NCI-H146 treated with DMSO at 0.1 percent for 48 hours (cell line): ENCODE measurements around the gene MADD.

Source experiments
- DNase-seq: peaks from one replicate; lab custom pipeline; 2025; ENCODE audit not compliant: unreplicated experiment; lab: John Stamatoyannopoulos, UW

MADD gene

DNA sequence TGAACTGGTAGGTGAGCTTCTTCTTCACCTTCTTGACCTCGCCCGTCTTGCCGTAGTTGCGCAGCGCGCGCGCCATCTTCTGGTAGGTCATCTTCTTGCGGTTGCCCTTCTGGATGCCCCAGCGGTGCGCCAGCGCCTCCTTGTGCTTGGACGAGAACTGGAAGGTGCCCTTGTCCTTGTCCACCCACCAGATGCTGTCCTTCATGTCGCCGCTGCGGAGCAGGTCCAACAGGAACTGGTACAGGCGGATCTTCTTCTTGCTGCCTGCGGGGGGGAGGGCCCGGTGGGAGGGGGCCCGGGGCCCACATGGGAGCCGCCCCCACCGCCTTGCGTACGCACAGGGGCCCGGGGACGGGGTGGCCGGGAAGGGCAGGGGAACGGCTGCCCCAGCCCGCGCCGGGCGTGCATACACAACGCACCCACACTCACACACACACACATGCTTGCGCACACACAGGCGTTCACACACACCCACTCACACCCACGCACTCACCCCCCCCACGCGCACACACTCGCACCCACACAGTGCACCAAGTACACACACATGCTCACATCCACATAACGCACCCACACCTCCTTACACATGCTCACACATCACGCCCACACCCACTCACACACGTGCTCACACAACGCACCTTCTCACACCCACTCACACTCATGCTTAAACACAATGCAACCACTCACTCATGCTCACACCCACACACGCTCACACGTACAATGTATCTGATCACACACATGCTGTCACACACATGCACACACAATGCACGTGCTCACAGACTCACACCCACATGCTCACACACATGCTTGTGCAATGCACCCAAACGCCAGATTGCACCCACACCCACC lies 85.6 kb downstream of the MADD start:
- DNase-seq, result peak; percentile 88

DNA sequence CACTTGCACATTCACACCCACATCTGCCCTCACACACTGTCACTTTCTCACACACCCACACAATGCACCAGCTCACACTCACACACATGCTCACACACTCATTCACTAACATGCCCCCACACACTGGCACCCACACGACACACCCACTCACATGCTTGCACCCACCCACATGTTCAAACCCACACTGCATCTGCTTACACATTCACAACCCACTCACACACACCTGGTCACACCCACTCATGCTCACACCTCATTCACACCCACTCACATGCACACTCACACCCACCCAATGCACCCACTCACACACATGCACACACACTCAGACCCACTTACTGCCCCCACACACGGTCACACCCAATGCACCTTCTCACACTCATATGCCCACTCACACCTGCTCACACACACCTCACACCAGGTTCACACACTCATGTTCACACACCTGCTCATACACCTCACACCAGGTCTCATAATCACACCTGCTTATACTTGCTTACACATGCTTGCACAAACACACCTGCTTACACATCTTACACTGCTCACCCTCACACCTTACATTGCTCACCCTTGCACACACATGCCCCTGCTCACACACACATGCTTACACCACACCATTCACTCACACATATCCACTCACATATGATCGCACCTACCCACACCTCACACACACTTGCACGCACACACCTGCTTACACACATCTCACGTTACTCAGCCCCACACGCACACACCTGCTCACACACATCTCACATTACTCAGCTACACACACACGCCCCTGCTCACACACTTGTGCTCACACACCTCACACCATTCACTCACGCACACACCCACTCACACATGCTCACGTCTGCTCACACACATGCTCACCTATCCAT lies 86.4 kb downstream of the MADD start:
- no peak for DNase-seq

DNA sequence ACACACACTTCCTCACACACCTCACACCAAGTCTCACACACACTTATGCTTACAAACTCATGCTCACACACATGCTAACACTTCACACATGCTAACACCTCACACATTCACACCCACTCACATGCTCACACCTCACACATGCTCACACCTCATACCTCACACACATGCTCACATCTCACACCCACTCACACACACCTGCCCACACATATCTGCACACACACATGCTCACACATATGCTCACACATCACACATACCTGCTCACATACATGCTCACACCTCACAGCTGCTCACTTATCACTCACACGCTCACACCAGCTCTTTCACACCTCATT lies 87.0 kb downstream of the MADD start:
- no peak for DNase-seq

DNA sequence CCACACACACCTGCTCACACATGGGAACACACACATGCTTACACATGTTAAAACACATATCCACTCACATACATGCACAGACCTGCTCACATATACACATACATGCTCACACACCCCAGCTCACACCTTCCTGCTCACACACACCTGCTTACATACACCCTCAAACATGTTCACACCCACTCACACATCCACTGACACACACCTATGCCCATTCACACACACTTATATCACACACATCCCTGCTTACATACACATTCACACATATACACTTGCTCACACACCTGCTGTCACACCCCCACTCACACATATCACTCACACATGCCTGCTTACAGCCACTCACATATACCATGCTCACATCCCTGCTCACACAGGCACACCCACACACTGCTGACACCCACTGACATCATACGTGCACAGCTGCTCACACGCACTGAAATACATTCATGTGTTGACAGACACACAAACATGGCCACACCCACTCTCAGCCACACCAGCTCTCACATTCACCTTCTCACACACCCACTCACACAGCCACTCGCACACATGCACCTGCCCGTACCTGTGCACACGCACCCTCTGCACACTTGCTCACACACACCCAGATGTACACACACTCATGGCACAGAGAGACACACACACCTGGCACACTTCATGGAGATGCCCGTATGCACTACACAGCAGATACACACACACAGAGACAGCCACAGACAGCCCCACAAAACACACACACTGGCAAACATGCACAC lies 88.2 kb downstream of the MADD start:
- DNase-seq, result no peak

DNA sequence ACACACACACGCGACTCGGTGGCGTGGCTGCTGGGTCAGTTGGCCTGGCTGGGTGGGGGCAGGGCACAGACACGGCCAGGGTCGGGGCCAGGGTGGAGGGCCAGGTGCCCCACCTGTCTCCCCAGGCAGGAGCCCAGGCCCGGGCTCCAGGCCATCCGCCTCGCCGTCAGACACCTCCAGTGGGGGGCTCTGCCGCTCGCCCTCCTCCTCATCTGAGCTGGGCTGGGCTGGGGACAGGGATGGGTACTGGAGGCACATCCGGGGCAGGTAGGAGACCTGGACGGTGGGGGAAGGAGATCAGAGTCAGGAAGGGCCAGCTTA lies 88.8 kb downstream of the MADD start:
- no peak for DNase-seq

GRCh38 chr11:47359162-47359561 lies 89.2 kb downstream of the MADD start:
- DNase-seq, result no peak

DNA sequence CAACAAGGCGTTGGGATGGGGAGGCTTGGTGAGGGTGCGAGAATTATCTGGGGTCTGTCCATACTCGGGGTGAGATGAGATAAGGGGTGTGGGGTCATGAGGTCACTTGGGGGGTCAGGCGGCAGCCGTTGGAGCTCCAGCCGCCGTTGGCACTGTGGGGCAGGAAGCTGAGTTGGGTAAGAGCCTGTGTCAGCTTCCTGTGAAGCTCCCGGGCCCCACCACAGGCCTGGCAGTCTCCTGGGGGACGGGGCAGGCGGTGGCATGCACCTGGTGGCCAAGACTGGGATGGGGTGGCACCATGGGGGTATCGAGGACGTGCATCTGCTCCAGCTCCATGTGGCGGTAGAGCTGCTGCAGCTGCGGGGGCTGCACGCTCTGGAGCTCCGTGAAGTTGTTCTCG lies 89.7 kb downstream of the MADD start:
- DNase-seq, result no peak

DNA sequence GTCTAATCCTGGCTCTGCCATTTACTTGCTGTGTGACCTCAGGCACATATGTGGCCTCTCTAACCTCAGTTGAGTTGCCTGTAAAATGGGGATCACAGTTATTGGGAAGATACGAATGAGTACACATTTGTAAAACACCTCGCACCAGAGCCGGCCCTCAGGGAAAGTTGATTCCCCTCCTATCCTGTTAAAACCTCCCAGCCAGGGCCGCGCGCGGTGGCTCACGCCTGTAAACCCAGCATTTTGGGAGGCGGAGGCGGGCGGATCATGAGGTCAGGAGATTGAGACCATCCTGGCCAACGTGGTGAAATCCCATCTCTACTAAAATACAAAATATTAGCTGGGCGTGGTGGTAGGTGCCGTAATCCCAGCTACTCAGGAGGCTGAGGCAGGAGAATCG lies 90.4 kb downstream of the MADD start:
- no peak for DNase-seq

- no peak for DNase-seq
Observed at GRCh38 chr11:47361419-47361818, 91.5 kb downstream of the MADD start.

DNA sequence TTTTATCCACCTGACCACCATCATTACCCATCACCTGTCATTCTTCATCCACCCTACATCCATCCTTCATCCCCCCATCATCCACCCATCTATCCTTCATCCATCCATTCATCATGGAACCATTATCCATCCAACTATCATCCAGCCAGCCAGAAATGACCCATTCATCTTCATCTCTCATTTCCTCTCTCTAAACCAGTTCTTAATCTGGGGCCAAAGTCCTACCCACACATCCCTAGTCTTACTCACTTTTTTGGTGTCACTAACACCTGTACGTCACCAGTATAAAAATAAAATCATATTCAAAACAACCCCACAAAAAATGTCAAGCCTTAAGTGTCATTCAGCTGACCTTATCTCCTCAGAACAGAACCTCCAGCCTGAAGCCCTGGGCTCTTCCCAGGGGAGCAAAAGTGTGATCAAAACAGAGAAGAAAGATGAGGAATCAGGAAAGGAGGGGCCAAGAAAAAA lies 96.1 kb downstream of the MADD start:
- DNase-seq, result no peak

DNA sequence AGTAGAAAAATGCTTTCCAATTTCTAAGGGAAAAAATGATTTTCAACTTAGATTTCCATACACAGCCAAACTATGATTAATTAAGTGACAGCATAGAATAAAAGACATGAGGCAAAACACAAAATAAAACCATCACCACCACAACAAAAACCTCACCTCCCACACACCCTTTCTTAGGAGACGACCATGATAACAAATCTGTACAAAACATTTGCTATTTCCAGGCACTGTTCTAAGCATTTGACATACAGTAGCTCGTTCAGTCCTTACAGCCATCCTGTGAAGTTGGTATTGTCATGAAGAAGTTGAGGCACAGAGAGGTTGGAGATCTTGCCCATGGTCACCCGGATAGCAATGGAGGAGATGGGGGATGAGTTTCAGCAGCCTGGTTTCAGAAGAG lies 99.7 kb downstream of the MADD start:
- DNase-seq, result no peak

DNA sequence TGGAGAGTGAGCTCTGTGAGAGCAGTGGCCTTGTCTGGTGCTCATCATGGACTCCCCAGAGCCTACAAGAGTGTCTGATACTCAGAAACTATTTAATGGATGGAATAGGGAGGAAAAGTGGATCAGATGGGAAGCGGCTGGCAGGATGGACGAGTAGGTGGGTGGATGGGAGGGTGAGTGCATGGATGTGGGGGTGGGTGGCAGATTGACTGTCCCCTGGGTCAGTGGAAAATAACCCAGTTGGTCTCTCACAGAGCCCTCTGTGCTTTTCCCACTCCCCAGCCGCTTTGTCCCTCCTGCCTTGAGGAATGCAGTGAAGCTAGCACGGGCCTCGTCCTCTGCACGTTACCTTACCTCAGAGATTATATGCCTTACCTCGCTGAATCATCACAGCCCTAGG lies 102.5 kb downstream of the MADD start:
- no peak for DNase-seq

GRCh38 chr11:47373876-47374719 lies 104.2 kb downstream of the MADD start:
- no peak for DNase-seq

DNA sequence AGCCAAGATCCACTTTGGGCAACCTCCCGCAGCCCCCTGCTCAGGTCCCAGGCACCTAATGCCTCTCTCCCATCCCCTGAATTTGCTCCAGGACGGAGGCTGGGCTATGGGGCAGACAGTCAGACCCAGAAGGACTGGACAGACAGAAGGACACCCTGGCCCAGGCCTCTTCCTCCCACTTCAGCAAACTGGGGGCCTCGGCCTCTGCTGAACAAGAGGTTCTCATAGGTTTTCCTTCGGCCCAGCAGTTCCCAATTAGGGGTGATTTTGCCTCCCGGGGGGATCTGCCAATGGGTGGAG lies 104.7 kb downstream of the MADD start:
- DNase-seq, result no peak

DNA sequence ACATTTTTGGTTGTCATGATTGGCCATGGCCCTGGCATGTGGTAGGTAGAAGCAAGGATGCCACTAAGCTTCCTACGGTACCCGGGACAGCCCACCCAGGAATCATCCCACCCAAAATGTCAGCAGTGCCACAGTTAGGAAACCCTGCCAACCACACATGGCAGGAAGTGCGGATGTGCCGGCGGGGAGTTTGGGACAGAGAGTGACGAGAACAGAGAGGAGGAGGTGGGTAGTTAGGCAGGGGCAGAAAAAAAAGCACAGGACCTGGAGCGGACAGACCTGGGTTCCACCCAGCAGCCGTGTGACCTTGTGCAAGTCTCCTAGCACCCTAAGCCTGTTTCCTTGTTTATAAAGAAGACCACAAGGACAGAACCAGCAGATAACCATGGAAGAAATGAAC lies 105.1 kb downstream of the MADD start:
- no peak for DNase-seq

DNA sequence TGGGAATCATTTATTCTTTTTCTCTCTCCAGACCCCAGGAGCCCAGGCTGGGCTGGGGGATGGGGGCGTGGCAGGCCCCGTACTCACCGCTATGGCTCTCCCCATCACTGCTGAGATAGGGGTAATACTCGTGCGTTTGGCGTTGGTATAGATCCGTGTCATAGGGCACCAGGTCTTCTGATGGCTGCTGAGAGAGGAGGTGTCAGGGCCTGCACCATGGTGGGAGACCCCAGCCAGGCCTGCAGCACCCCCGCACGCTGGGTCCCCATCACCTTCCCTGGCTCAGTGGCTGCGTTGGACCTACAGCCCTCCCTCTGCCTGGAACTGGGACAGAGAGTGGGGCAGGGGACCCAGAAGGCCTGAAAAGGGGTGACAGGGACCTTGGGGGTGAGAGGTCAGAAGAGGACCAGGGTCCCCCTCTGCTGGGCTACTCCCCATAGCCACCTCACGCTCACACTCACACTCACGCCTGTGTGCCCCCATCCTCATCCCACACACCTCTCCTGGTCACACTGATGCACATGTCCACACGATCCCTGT lies 105.7 kb downstream of the MADD start:
- no peak for DNase-seq

GRCh38 chr11:47376107-47376524 lies 106.2 kb downstream of the MADD start:
- DNase-seq, result no peak

DNA sequence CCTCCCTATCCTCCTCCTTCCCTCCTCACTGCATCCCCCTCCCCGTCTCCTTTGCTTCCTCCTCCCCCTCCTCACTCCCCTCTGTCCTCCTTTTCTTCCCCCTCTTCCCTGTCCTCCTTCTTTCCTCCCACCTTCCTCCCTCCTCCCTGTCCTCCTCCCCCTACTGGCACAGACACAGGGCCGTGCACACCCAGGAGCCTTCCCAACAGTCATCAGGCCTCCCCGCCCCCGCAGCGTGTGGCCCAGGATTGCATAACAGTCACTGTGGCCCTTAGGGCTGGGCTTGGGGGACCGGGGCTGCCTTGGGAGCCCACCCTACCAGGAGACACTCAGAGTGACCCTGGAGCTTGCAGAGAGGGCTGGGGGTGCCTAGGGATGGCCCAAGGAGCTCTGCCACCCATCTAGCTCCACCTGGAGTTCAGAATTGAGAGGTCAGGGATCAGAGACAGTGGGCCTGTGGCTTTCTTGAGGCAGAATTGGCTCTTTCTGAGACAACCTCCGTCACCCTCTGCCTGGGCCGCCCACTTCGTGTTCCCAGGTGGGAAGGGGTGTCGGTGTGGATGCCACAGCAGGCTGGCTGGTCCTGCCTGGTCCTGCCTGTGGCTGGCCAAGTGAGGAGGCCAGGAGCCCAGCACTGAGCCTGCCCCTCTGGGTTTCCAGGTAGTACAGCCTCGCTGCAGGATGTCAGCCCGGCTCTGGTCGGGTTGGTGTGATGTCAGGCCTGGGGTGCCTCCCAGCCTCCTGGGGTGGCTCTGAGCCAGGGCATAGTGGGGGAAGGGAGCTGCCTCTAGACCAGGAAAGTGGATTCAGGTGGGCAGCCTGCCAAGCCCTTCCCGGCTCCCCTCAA lies 106.8 kb downstream of the MADD start:
- no peak for DNase-seq

GRCh38 chr11:47377571-47378009 lies 107.7 kb downstream of the MADD start:
- no peak for DNase-seq
